Neural cell (in vitro differentiated cells): ENCODE measurements around the gene EHD4. TPM values are rescaled to one million over a fixed set of nuclear protein-coding genes. Genes with fewer than 3 reads are reported as not detected.

Source experiments
- H2AFZ ChIP-seq: fragments of 200-600, 300-800 bp; sonication (generic), shearing (Covaris generic); 2 replicates; pipeline ENCODE4 v1.6.0; 2014; ENCODE audit warnings: low read depth, mild to moderate bottlenecking, antibody characterized with exemption, low read length, moderate library complexity
- H3F3A ChIP-seq: fragments of 200-600 bp; shearing (Covaris generic); 2 replicates; pipeline ENCODE4 v1.6.1; 2016; ENCODE audit warnings: mild to moderate bottlenecking, moderate library complexity, mixed read lengths, antibody characterized with exemption, low read length; ENCODE audit not compliant: insufficient read depth, poor library complexity, severe bottlenecking
- H3K27ac ChIP-seq: fragments of 200-600, 300-800 bp; sonication (generic), shearing (Covaris generic); 2 replicates; pipeline ENCODE4 v1.5.1; 2014; ENCODE audit warnings: mild to moderate bottlenecking, low read length, moderate library complexity
- H3K27me3 ChIP-seq: fragments of 300-800, 200-600 bp; sonication (generic), shearing (Covaris generic); 2 replicates; pipeline ENCODE4 v1.6.0; 2014; ENCODE audit warnings: mild to moderate bottlenecking, low read depth, low read length, moderate library complexity; ENCODE audit not compliant: insufficient read depth
- H3K36me3 ChIP-seq: fragments of 300-800, 200-600 bp; sonication (generic), shearing (Covaris generic); 2 replicates; pipeline ENCODE4 v1.5.1; 2014; ENCODE audit warnings: mild to moderate bottlenecking, antibody characterized with exemption, low read length, moderate library complexity; ENCODE audit not compliant: insufficient read depth
- H3K4me2 ChIP-seq: fragments of 300-800, 200-600 bp; sonication (generic), shearing (Covaris generic); 2 replicates; pipeline ENCODE4 v1.6.0; 2014; ENCODE audit warnings: mild to moderate bottlenecking, low read length
- H3K4me3 ChIP-seq: fragments of 300-800, 200-600 bp; sonication (generic), shearing (Covaris generic); 2 replicates; pipeline ENCODE4 v1.5.1; 2014; ENCODE audit warnings: mild to moderate bottlenecking, low read length, moderate library complexity
- H3K79me2 ChIP-seq: fragments of 200-600 bp; shearing (Covaris generic); replicated peaks from 2 replicates; pipeline ENCODE4 v1.6.0; 2014; ENCODE audit warnings: mild to moderate bottlenecking, low read length, moderate library complexity; ENCODE audit not compliant: insufficient read depth
- H3K9ac ChIP-seq: fragments of 300-800, 200-600 bp; sonication (generic), shearing (Covaris generic); 2 replicates; pipeline ENCODE4 v1.6.1; 2016; ENCODE audit warnings: mild to moderate bottlenecking, low read length, mixed read lengths
- H3K9me2 ChIP-seq: fragments of 200-600 bp; shearing (Covaris generic); 2 replicates; pipeline ENCODE4 v1.6.1; 2016; ENCODE audit warnings: mild to moderate bottlenecking, low read length, mixed read lengths; ENCODE audit not compliant: insufficient read depth
- H3K9me3 ChIP-seq: fragments of 200-600, 300-800 bp; sonication (generic), shearing (Covaris generic); 2 replicates; pipeline ENCODE4 v1.6.1; 2016; ENCODE audit warnings: mild to moderate bottlenecking, mixed run types, low read length, moderate library complexity, mixed read lengths
- H4K20me1 ChIP-seq: fragments of 200-600 bp; shearing (Covaris generic); 2 replicates; pipeline ENCODE4 v1.6.1; 2016; ENCODE audit warnings: mild to moderate bottlenecking, mixed run types; ENCODE audit not compliant: insufficient read depth
- CTCF ChIP-seq: fragments of 450-650 bp; IDR thresholded peaks from 2 replicates; pipeline ENCODE4 v1.5.1; 2014; ENCODE audit warnings: antibody characterized with exemption, mild to moderate bottlenecking, moderate library complexity; ENCODE audit not compliant: poor library complexity, severe bottlenecking
- EP300 ChIP-seq: fragments of 450-650 bp; conservative IDR thresholded peaks from 2 replicates; pipeline ENCODE4 v1.6.1; 2014; ENCODE audit warnings: antibody characterized with exemption, mild to moderate bottlenecking, moderate library complexity; ENCODE audit not compliant: poor library complexity, severe bottlenecking
- EZH2 ChIP-seq: fragments of 200-600, 300-800 bp; shearing (Covaris generic), sonication (generic); IDR thresholded peaks from 2 replicates; pipeline ENCODE4 v1.6.1; 2014; ENCODE audit warnings: antibody characterized with exemption, low read length, borderline replicate concordance, mild to moderate bottlenecking; ENCODE audit not compliant: insufficient read depth, poor library complexity, severe bottlenecking
- MXI1 ChIP-seq: fragments of 450-650 bp; conservative IDR thresholded peaks from 2 replicates; pipeline ENCODE4 v1.6.1; 2014; ENCODE audit warnings: antibody characterized with exemption, mild to moderate bottlenecking; ENCODE audit not compliant: poor library complexity, severe bottlenecking
- POLR2AphosphoS5 ChIP-seq: IDR thresholded peaks from 2 replicates; pipeline ENCODE4 v1.6.1; 2012
- RAD21 ChIP-seq: fragments of 450-650 bp; conservative IDR thresholded peaks from 2 replicates; pipeline ENCODE4 v1.6.1; 2014; ENCODE audit warnings: antibody characterized with exemption, mild to moderate bottlenecking, moderate library complexity
- REST ChIP-seq: IDR thresholded peaks from 2 replicates; pipeline ENCODE4 v1.6.1; 2012; ENCODE audit warnings: borderline replicate concordance
- SMC3 ChIP-seq: fragments of 450-650 bp; conservative IDR thresholded peaks from 2 replicates; pipeline ENCODE4 v1.6.1; 2014; ENCODE audit warnings: antibody characterized with exemption, mild to moderate bottlenecking, moderate library complexity; ENCODE audit not compliant: poor library complexity
- TAF1 ChIP-seq: IDR thresholded peaks from 2 replicates; pipeline ENCODE4 v1.6.1; 2012; ENCODE audit warnings: low read depth
- polyA plus RNA-seq: library from polyadenylated mRNA; depleted of rRNA; stranded (reverse); fragments of >200 nt; gene quantifications from 2 replicates; pipeline ENCODE4 v1.2.3, GENCODE V29; 2014

Gene EHD4
- polyA plus RNA-seq, 1 donor from 2014 or later: 0.09 TPM

GRCh38 chr15:41848631-41849030 is 123.7 kb downstream of the EHD4 start:
- TF ChIP-seq SMC3: no peak
- no peak for TF ChIP-seq MXI1
- no peak for TF ChIP-seq POLR2AphosphoS5
- no peak for TF ChIP-seq CTCF
- no peak for TF ChIP-seq RAD21
- no peak for TF ChIP-seq REST
- TF ChIP-seq EP300: no peak
- no peak for TF ChIP-seq TAF1
- no peak for TF ChIP-seq EZH2
- no peaks in the 10 kb centered on the region for H3F3A ChIP-seq
- no peaks in the 10 kb centered on the region for H3K36me3 ChIP-seq
- H3K9ac ChIP-seq: no peak overlapping the region
- H3K27me3 ChIP-seq: no peaks in the 10 kb centered on the region
- no peaks in the 10 kb centered on the region for H3K9me3 ChIP-seq
- H3K4me2 ChIP-seq: no peak overlapping the region
- H4K20me1 ChIP-seq: no peaks in the 10 kb centered on the region
- no peaks in the 10 kb centered on the region for H3K79me2 ChIP-seq
- H3K4me3 ChIP-seq: no peak overlapping the region
- no peak overlapping the region for H3K27ac ChIP-seq
- H3K9me2 ChIP-seq: no peaks in the 10 kb centered on the region
- no peak overlapping the region for H2AFZ ChIP-seq

- no peaks in the 10 kb centered on the region for H3K9me3 ChIP-seq
- no peak overlapping the region for H3K27ac ChIP-seq
- no peak overlapping the region for H3K4me3 ChIP-seq
- no peaks in the 10 kb centered on the region for H3K9me2 ChIP-seq
- no peaks in the 10 kb centered on the region for H3K36me3 ChIP-seq
- H3K9ac ChIP-seq: no peak overlapping the region
- H3F3A ChIP-seq: no peaks in the 10 kb centered on the region
- H3K27me3 ChIP-seq: no peaks in the 10 kb centered on the region
- no peaks in the 10 kb centered on the region for H3K79me2 ChIP-seq
- no peaks in the 10 kb centered on the region for H4K20me1 ChIP-seq
- no peak for TF ChIP-seq MXI1
- TF ChIP-seq RAD21: no peak
- TF ChIP-seq EP300: no peak
- TF ChIP-seq EZH2: no peak
- no peak for TF ChIP-seq CTCF
- TF ChIP-seq TAF1: no peak
- no peak overlapping the region for H2AFZ ChIP-seq
- H3K4me2 ChIP-seq: no peak overlapping the region
Measured at GRCh38 chr15:41847981-41848380, 124.4 kb downstream of the EHD4 start.
